Esophagus squamous epithelium (tissue), 5 donors: ENCODE results near the gene KLLN. TPM values are rescaled to one million over a fixed set of nuclear protein-coding genes. Genes with fewer than 3 reads are reported as not detected.
"Not testable (repeated sequence)": the region's sequence is repeated elsewhere in the genome, so short reads cannot be mapped to it uniquely, and the experiment has no call there.

Experiments used
- DNase-seq: peaks from one replicate; lab custom pipeline; 2025; lab: John Stamatoyannopoulos, UW
- H3K27ac ChIP-seq, 4 donors: fragments of 200-600 bp; sonication (generic); one replicate each; pipeline ENCODE4 v1.5.1; 2016 to 2019; ENCODE audit warnings: mild to moderate bottlenecking in 1 of 4
- H3K27me3 ChIP-seq, 4 donors: fragments of 200-600 bp; sonication (generic); 1 replicate in 3 of 4; 2 replicates in 1 of 4; pipeline versions ENCODE4 v1.5.1 to v1.6.0; 2017 to 2021; ENCODE audit warnings: antibody characterized with exemption in 1 of 4
- H3K36me3 ChIP-seq, 3 donors: fragments of 200-600 bp; sonication (generic); one replicate each; pipeline ENCODE4 v1.5.1; 2016 to 2019
- H3K4me1 ChIP-seq, 3 donors: fragments of 200-600 bp; sonication (generic); one replicate each; pipeline ENCODE4 v1.5.1; 2017 to 2019
- H3K4me3 ChIP-seq, 4 donors: fragments of 200-600 bp; sonication (generic); 1 replicate in 3 of 4; 2 replicates in 1 of 4; pipeline ENCODE4 v1.5.1; 2016 to 2019; ENCODE audit warnings: mild to moderate bottlenecking in 2 of 4, moderate library complexity in 1 of 4
- H3K9me3 ChIP-seq, 3 donors: fragments of 200-600 bp; sonication (generic); one replicate each; pipeline ENCODE4 v1.5.1; 2016 to 2019
- CTCF ChIP-seq, 6 experiments: fragments of 450-650 bp in 4 of 6; fragments of 200-600 bp in 2 of 6; sonication (generic) in 2 of 6; IDR thresholded peaks; one replicate each; pipeline ENCODE4 v1.5.1; 2016 to 2019; ENCODE audit warnings: antibody characterized with exemption in 6 of 6, mild to moderate bottlenecking in 4 of 6, moderate library complexity in 4 of 6
- POLR2A ChIP-seq, 4 donors: fragments of 450-650 bp; IDR thresholded peaks; one replicate each; pipeline ENCODE4 v1.6.1; 2017; ENCODE audit warnings: antibody characterized with exemption in 4 of 4, mild to moderate bottlenecking in 4 of 4, moderate library complexity in 3 of 4
- WGBS, 2 donors: methylation state at CpG; one replicate each; pipeline ENCODE4 v1.1.5; 2018; 5-methylcytosine and 5-hydroxymethylcytosine counted together
- intact Hi-C: fragments of 100-400 bp; cut with DNase I; formaldehyde crosslinking; loops from one replicate; pipeline ENCODE4 v1.15.0; 2022
- total RNA-seq, 4 donors: library from RNA; depleted of rRNA; stranded (reverse); fragments of >200 nt; gene quantifications; one replicate each; pipeline ENCODE4 v1.1.0, GENCODE V29; 2016
- donor health status: DM: yes; HTN: yes; CAD: no.

The KLLN gene
- total RNA-seq, 4 donors from 2014 or later: 0.11 to 0.91 (median 0.40) TPM

GRCh38 chr10:87866412-87866974 lies 3.2 kb upstream of the KLLN start:
- H3K4me3 ChIP-seq: peak overlapping the region; percentile 69 to 97 (median 92)
- no peaks in the 10 kb centered on the region for H3K36me3 ChIP-seq
- peaks cover 7 to 49% (median 16%) of the 10 kb centered on the region in 3 donors for H3K4me1 ChIP-seq
- TF ChIP-seq POLR2A (IDR thresholded peaks at IDR 0.05) (no peak), CTCF (IDR thresholded peaks at IDR 0.05) (no peak)
- intact Hi-C loops: loop anchor here (10.0 kb wide), 1 partner anchor 688 kb away; no protein-coding TSS in a partner anchor
- H3K9me3 ChIP-seq: no peaks in the 10 kb centered on the region
- DNase-seq: no peak
- 0 to 1% methylated on average over 3 of the region's 3 CpGs for WGBS, 2 donors
- no peaks in the 10 kb centered on the region for H3K27me3 ChIP-seq
- peak overlapping the region; percentile 0 to 99 (median 96) for H3K27ac ChIP-seq

- intact Hi-C loops: loop anchor here (10.0 kb wide), 1 partner anchor 689 kb away; no protein-coding TSS in a partner anchor
- peak overlapping the region; percentile 96 to 99 (median 98) for H3K27ac ChIP-seq
- no peaks in the 10 kb centered on the region for H3K9me3 ChIP-seq
- H3K27me3 ChIP-seq: no peaks in the 10 kb centered on the region
- WGBS, 2 donors: 1 to 3% methylated on average over 4 of the region's 4 CpGs
- no peak for TF ChIP-seq POLR2A (IDR thresholded peaks at IDR 0.05)
- no peak for TF ChIP-seq CTCF (IDR thresholded peaks at IDR 0.05)
- H3K36me3 ChIP-seq: no peaks in the 10 kb centered on the region
- DNase-seq: no peak
- peak overlapping the region; percentile 69 to 97 (median 92) for H3K4me3 ChIP-seq
- H3K4me1 ChIP-seq: peaks cover 11 to 49% (median 16%) of the 10 kb centered on the region in 3 donors
Measured at GRCh38 chr10:87865241-87865881, 2.0 kb upstream of the KLLN start.

- intact Hi-C loops: loop anchor here (10.0 kb wide), 1 partner anchor 690 kb away; no protein-coding TSS in a partner anchor
- H3K27me3 ChIP-seq: no peaks in the 10 kb centered on the region
- no peaks in the 10 kb centered on the region for H3K9me3 ChIP-seq
- 1% methylated on average over 16 of the region's 16 CpGs for WGBS, 2 donors
- peaks cover 11 to 45% (median 14%) of the 10 kb centered on the region in 3 donors for H3K4me1 ChIP-seq
- H3K4me3 ChIP-seq: peak overlapping the region; percentile 69 to 97 (median 92)
- TF ChIP-seq POLR2A (IDR thresholded peaks at IDR 0.05): no peak
- TF ChIP-seq CTCF (IDR thresholded peaks at IDR 0.05): no peak
- no peak for DNase-seq
- no peaks in the 10 kb centered on the region for H3K36me3 ChIP-seq
- H3K27ac ChIP-seq: peak overlapping the region; percentile 96 to 99 (median 98)
Measured at GRCh38 chr10:87864496-87865059, 1.2 kb upstream of the KLLN start.

- Histone ChIP-seq H3K4me3 (peak overlapping the region; percentile 69 to 97 (median 92)), H3K4me1 (peaks cover 8 to 39% (median 10%) of the 10 kb centered on the region in 3 donors), H3K27ac (peak overlapping the region; percentile 96 to 99 (median 98))
- not testable (repeated sequence) for H3K27me3 ChIP-seq, H3K9me3 ChIP-seq, DNase-seq, H3K36me3 ChIP-seq
- intact Hi-C loops: loop anchor here (10.0 kb wide), 1 partner anchor 691 kb away; no protein-coding TSS in a partner anchor
- 0 to 1% methylated on average over 1 to 8 of the region's 47 CpGs for WGBS, 2 donors
Measured at GRCh38 chr10:87863951-87864495, 690 bp upstream of the KLLN start.

DNA sequence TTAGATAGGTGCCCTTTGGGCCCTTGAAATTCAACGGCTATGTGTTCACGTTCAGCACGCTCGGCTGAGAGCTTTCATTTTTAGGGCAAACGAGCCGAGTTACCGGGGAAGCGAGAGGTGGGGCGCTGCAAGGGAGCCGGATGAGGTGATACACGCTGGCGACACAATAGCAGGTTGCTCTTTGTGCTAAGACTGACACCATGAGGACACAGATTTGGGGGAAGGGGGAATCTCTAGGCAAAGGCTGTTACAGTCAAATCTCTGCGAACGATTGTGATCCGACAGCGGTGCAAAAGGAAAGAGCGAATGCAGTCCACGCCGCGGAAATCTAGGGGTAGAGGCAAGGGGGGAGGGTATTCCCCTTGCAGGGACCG lies 667 bp downstream of the KLLN start:
- Histone ChIP-seq H3K4me1 (peaks cover 4 to 26% (median 10%) of the 10 kb centered on the region in 3 donors), H3K9me3 (no peaks in the 10 kb centered on the region), H3K36me3 (no peaks in the 10 kb centered on the region), H3K27me3 (no peaks in the 10 kb centered on the region), H3K4me3 (peak overlapping the region; percentile 69 to 97 (median 92)), H3K27ac (peak overlapping the region; percentile 96 to 99 (median 98))
- no peak for TF ChIP-seq POLR2A (IDR thresholded peaks at IDR 0.05)
- no peak for TF ChIP-seq CTCF (IDR thresholded peaks at IDR 0.05)
- DNase-seq: no peak
- 0% methylated on average over 11 to 13 of the region's 21 CpGs for WGBS, 2 donors
- intact Hi-C loops: loop anchor here (10.0 kb wide), 1 partner anchor 692 kb away; no protein-coding TSS in a partner anchor
